Heart right ventricle (tissue), 16 donors: ENCODE measurements around the gene PLSCR3. TPM values are rescaled to one million over a fixed set of nuclear protein-coding genes. Genes with fewer than 3 reads are reported as not detected.
"Not testable (repeated sequence)": the region's sequence is repeated elsewhere in the genome, so short reads cannot be mapped to it uniquely, and the experiment has no call there.

Source experiments
- ATAC-seq, 8 donors: fragments of 200-7000 bp; cut with Tn5 transposase; one replicate each; pipeline ENCODE4 v1.9.1; 2020; ENCODE audit warnings: mild to moderate bottlenecking in 8 of 8, moderate library complexity in 8 of 8, moderate number of reproducible peaks in 1 of 8
- DNase-seq, 2 donors: peaks; one replicate each; pipeline ENCODE4 v3.0.0-alpha.2; 2020
- H3K27ac ChIP-seq, 10 donors: fragments of 200-600 bp; sonication (generic) in 2 of 10; one replicate each; pipeline versions ENCODE4 v1.5.0 to v1.8.0; 2020 to 2022; ENCODE audit warnings: mild to moderate bottlenecking in 3 of 10
- H3K27me3 ChIP-seq, 7 donors: fragments of 200-600 bp; one replicate each; pipeline ENCODE4 v1.8.0; 2021 to 2022; ENCODE audit warnings: mild to moderate bottlenecking in 2 of 7
- H3K36me3 ChIP-seq, 9 donors: fragments of 200-600 bp; sonication (generic) in 1 of 9; one replicate each; pipeline versions ENCODE4 v1.5.0 to v1.8.0; 2020 to 2022; ENCODE audit warnings: mild to moderate bottlenecking in 2 of 9
- H3K4me1 ChIP-seq, 9 donors: fragments of 200-600 bp; sonication (generic) in 1 of 9; one replicate each; pipeline versions ENCODE4 v1.5.0 to v1.8.0; 2020 to 2022; ENCODE audit warnings: mild to moderate bottlenecking in 4 of 9
- H3K4me3 ChIP-seq, 10 donors: fragments of 200-600 bp; sonication (generic) in 2 of 10; one replicate each; pipeline versions ENCODE4 v1.5.0 to v1.8.0; 2020 to 2022; ENCODE audit warnings: mild to moderate bottlenecking in 7 of 10, moderate library complexity in 2 of 10
- H3K9me3 ChIP-seq, 11 donors: fragments of 200-600 bp in 10 of 11; sonication (generic) in 2 of 11; one replicate each; pipeline versions ENCODE4 v1.5.0 to v1.8.0; 2013 to 2022; ENCODE audit warnings: mild to moderate bottlenecking in 2 of 11, control low read depth in 1 of 11, moderate library complexity in 1 of 11
- CTCF ChIP-seq, 9 donors: fragments of 200-600 bp; sonication (generic) in 2 of 9; IDR thresholded peaks; one replicate each; pipeline versions ENCODE4 v1.5.0 to v1.8.0; 2021 to 2022; ENCODE audit warnings: antibody characterized with exemption in 9 of 9, mild to moderate bottlenecking in 5 of 9, moderate library complexity in 1 of 9
- WGBS, 2 donors: extraction: QIAGEN DNeasy Blood & Tissue Kit; methylation state at CpG; one replicate each; pipeline ENCODE4 v1.1.7; 2013; ENCODE audit warnings: inconsistent platforms in 1 of 2; 5-methylcytosine and 5-hydroxymethylcytosine counted together
- intact Hi-C, 10 donors: fragments of 100-400 bp; cut with DNase I; formaldehyde crosslinking; loops; one replicate each; pipeline versions ENCODE4 v1.11.1 to v1.14.2; 2022
- polyA plus RNA-seq, 2 donors: library from polyadenylated mRNA; stranded (reverse); fragments of 200-250 nt; gene quantifications; one replicate each; pipeline ENCODE4 v1.2.3, GENCODE V29; 2013
- total RNA-seq, 10 donors: library from RNA; stranded (reverse); fragmentation: NEBNext Ultra II Directional in 3 of 10; extraction: Animal tissue kit (Norgen Biotek cat#: 25700) in 3 of 10; gene quantifications; one replicate each; pipeline versions ENCODE4 v1.2.1 to v1.2.4, GENCODE V29; 2021 to 2023
- donor health status: Arrhythmogenic right ventricular cardiomyopathy.
- donor health status: ischemic (EF 13 %, LVEDD 7.1; RV severe dilation, severe dysfunction).
- donor health status: healthy with polysubstance abuse.
- donor health status: DM: no; HTN: yes; CAD: no.
- donor health status: DM: no; HTN: no; CAD: no.
- donor health status: ischemic (EF 25% LVEDD 6.9; RV normal size, moderate dysfunction).
- donor health status: ischemic (EF 25% LVEDD 5.7; RV mildly dilated, moderate dysfunction).
- donor health status: healthy.
- donor health status: DM: yes; HTN: yes; CAD: no.
- donor health status: Ischemic cardiomyopathy.
- donor health status: ischemic (EF 35%, LVEDD 5.7; RV mildly dilated, moderate dysfunction).
- donor health status: nonischemic (EF 11% LVEDD 7.7; RV severe dilation, severe dysfunction).
- donor health status: DM: yes; HTN: yes; CAD: no.
- donor health status: PGD.
- donor health status: ischemic (EF 29% LVEDD 5.4; RV normal size, mild dysfunction).
- donor health status: nonischemic (EF 23%, LVEDD 6.1; RV moderate dilation, normal function).

Gene PLSCR3
- total and polyA plus RNA-seq, 12 donors: 14.4 to 32.9 (median 17.7) TPM

GRCh38 chr17:7370853-7371252 is 23.5 kb downstream of the PLSCR3 start:
- no peak for ATAC-seq
- no peak for DNase-seq
- TF ChIP-seq CTCF (IDR thresholded peaks at IDR 0.05): no peak

GRCh38 chr17:7369825-7370224 is 24.5 kb downstream of the PLSCR3 start:
- TF ChIP-seq CTCF (IDR thresholded peaks at IDR 0.05): no peak
- DNase-seq: no peak
- Histone ChIP-seq H3K4me1 (no peaks in the 10 kb centered on the region), H3K27me3 (peaks cover 0 to 6% (median 0%) of the 10 kb centered on the region in 7 donors), H3K36me3 (no peaks in the 10 kb centered on the region), H3K9me3 (no peaks in the 10 kb centered on the region), H3K4me3 (no peak overlapping the region), H3K27ac (no peak overlapping the region)
- 89% methylated on average over 5 of the region's 5 CpGs for WGBS, 2 donors
- intact Hi-C loops: loop anchor here in 1 of 10 donors (10.0 kb wide), 1 partner anchor 145 kb away; no protein-coding TSS in a partner anchor
- no peak for ATAC-seq

More at GRCh38 chr17:7370853-7371252, 23.5 kb downstream of the PLSCR3 start:
- H3K9me3 ChIP-seq: no peaks in the 10 kb centered on the region
- 86 to 91% methylated on average over 4 of the region's 4 CpGs for WGBS, 2 donors
- intact Hi-C loops: no loop called here
- no peak overlapping the region for H3K4me3 ChIP-seq
- peaks cover 0 to 6% (median 0%) of the 10 kb centered on the region in 7 donors for H3K27me3 ChIP-seq
- H3K36me3 ChIP-seq: no peaks in the 10 kb centered on the region
- H3K27ac ChIP-seq: no peak overlapping the region
- H3K4me1 ChIP-seq: no peaks in the 10 kb centered on the region

- H3K27me3 ChIP-seq, ATAC-seq, H3K4me3 ChIP-seq, H3K36me3 ChIP-seq, H3K9me3 ChIP-seq, H3K27ac ChIP-seq, DNase-seq, H3K4me1 ChIP-seq: not testable (repeated sequence)
- WGBS, 2 donors: 75% methylated on average over 5 of the region's 5 CpGs
- intact Hi-C loops: loop anchor here in 1 of 10 donors (10.0 kb wide), 1 partner anchor 146 kb away; no protein-coding TSS in a partner anchor
Observed at GRCh38 chr17:7368599-7368994, 25.7 kb downstream of the PLSCR3 start.

GRCh38 chr17:7367918-7368598 is 26.3 kb downstream of the PLSCR3 start:
- no peaks in the 10 kb centered on the region for H3K4me1 ChIP-seq
- no peak overlapping the region for H3K4me3 ChIP-seq
- intact Hi-C loops: loop anchor here in 1 of 10 donors (10.0 kb wide), 1 partner anchor 147 kb away; no protein-coding TSS in a partner anchor
- H3K27ac ChIP-seq: no peak overlapping the region
- no peaks in the 10 kb centered on the region for H3K9me3 ChIP-seq
- DNase-seq (no peak), ATAC-seq (no peak)
- H3K36me3 ChIP-seq: no peaks in the 10 kb centered on the region
- peaks cover 0 to 6% (median 0%) of the 10 kb centered on the region in 7 donors for H3K27me3 ChIP-seq
- 61 to 68% methylated on average over 13 of the region's 13 CpGs for WGBS, 2 donors
- no peak for TF ChIP-seq CTCF (IDR thresholded peaks at IDR 0.05)

GRCh38 chr17:7367083-7367482 is 27.2 kb downstream of the PLSCR3 start:
- WGBS, 2 donors: 69 to 84% methylated on average over 8 of the region's 8 CpGs
- no peak for DNase-seq
- Histone ChIP-seq H3K27me3 (peaks cover 0 to 6% (median 0%) of the 10 kb centered on the region in 7 donors), H3K36me3 (no peaks in the 10 kb centered on the region), H3K4me1 (no peaks in the 10 kb centered on the region), H3K27ac (no peak overlapping the region), H3K4me3 (no peak overlapping the region), H3K9me3 (no peaks in the 10 kb centered on the region)
- intact Hi-C loops: loop anchor here in 1 of 10 donors (10.0 kb wide), 1 partner anchor 148 kb away; no protein-coding TSS in a partner anchor
- no peak for TF ChIP-seq CTCF (IDR thresholded peaks at IDR 0.05)
- ATAC-seq: no peak

- H3K9me3 ChIP-seq, H3K36me3 ChIP-seq, H3K4me3 ChIP-seq, ATAC-seq, DNase-seq, H3K4me1 ChIP-seq, H3K27me3 ChIP-seq, H3K27ac ChIP-seq: not testable (repeated sequence)
- intact Hi-C loops: loop anchor here in 1 of 10 donors (10.0 kb wide), 1 partner anchor 149 kb away; no protein-coding TSS in a partner anchor
- WGBS, 2 donors: 76 to 87% methylated on average over 6 of the region's 7 CpGs
Observed at GRCh38 chr17:7365963-7366362, 28.4 kb downstream of the PLSCR3 start.
